Suprapubic skin (tissue), 3 donors: ENCODE results near the gene CAAP1.

Source experiments
- EP300 ChIP-seq: sonication (generic); formaldehyde crosslinking; IDR thresholded peaks from one replicate; pipeline ENCODE4 v1.6.1; 2017; ENCODE audit warnings: antibody characterized with exemption
- POLR2A ChIP-seq, 2 donors: fragments of 450-650 bp; IDR thresholded peaks; one replicate each; pipeline ENCODE4 v1.6.1; 2017; ENCODE audit warnings: antibody characterized with exemption in 2 of 2, mild to moderate bottlenecking in 2 of 2, moderate library complexity in 2 of 2
- TF ChIP-seq, protein P1 (sequence below), 2 donors: fragments of 200-600 bp in 1 of 2; fragments of 450-650 bp in 1 of 2; sonication (generic) in 1 of 2; IDR thresholded peaks; one replicate each; pipeline ENCODE4 v1.5.1; 2016 to 2019; ENCODE audit warnings: antibody characterized with exemption in 2 of 2, mild to moderate bottlenecking in 1 of 2, moderate library complexity in 1 of 2

GRCh38 chr9:26807161-26807560 is 85.4 kb downstream of the CAAP1 start:
- TF ChIP-seq POLR2A (IDR thresholded peaks at IDR 0.05) (no peak), EP300 (no peak)
- TF ChIP-seq, protein P1, sequence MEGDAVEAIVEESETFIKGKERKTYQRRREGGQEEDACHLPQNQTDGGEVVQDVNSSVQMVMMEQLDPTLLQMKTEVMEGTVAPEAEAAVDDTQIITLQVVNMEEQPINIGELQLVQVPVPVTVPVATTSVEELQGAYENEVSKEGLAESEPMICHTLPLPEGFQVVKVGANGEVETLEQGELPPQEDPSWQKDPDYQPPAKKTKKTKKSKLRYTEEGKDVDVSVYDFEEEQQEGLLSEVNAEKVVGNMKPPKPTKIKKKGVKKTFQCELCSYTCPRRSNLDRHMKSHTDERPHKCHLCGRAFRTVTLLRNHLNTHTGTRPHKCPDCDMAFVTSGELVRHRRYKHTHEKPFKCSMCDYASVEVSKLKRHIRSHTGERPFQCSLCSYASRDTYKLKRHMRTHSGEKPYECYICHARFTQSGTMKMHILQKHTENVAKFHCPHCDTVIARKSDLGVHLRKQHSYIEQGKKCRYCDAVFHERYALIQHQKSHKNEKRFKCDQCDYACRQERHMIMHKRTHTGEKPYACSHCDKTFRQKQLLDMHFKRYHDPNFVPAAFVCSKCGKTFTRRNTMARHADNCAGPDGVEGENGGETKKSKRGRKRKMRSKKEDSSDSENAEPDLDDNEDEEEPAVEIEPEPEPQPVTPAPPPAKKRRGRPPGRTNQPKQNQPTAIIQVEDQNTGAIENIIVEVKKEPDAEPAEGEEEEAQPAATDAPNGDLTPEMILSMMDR (IDR thresholded peaks at IDR 0.05) = no peak
